ENCODE results near the gene ISCU. TPM values are rescaled to one million over a fixed set of nuclear protein-coding genes. Genes with fewer than 3 reads are reported as not detected.

ISCU gene
- total RNA-seq, 1 donor from 2014 or later, result 78.9 TPM

DNA sequence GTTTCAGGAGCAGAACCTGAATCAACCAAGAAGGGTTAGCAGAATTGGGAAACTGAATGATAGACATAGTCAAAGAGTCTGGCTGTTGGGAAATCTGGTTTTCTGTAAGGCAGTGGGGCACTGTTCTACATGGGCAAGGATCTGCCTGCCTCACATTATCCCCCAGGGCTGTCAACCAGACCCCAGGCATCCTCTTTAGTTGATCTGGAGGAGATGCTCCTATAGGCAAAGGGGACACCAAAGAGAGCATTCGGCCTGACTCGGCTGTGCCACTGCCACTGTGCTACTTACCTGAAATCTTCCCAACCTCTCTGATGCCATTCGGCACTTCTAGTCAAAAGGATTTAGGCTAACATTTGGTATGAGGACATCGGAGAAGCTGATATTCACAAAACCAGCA is 4.1 kb downstream of the ISCU start:
- H3K27me3 ChIP-seq, result no peaks in the 10 kb centered on the region
- peaks cover 21% of the 10 kb centered on the region for H3F3A ChIP-seq (ENCODE audit: low read depth)
- no peak overlapping the region for H3K4me3 ChIP-seq
- Mint-ChIP-seq H3K36me3 (peaks cover 13% of the 10 kb centered on the region), H3K4me3 (no peak overlapping the region), H3K27me3 (ENCODE audit: insufficient read depth, low read depth) (peaks cover 5% of the 10 kb centered on the region), H3K27ac (no peak overlapping the region), H3K4me1 (peaks cover 11% of the 10 kb centered on the region), H3K9me3 (no peaks in the 10 kb centered on the region)
- TF ChIP-seq EZH2 (IDR thresholded peaks at IDR 0.05) (no peak), EZH2phosphoT487 (IDR thresholded peaks at IDR 0.05) (no peak)
- TF ChIP-seq, protein P1, sequence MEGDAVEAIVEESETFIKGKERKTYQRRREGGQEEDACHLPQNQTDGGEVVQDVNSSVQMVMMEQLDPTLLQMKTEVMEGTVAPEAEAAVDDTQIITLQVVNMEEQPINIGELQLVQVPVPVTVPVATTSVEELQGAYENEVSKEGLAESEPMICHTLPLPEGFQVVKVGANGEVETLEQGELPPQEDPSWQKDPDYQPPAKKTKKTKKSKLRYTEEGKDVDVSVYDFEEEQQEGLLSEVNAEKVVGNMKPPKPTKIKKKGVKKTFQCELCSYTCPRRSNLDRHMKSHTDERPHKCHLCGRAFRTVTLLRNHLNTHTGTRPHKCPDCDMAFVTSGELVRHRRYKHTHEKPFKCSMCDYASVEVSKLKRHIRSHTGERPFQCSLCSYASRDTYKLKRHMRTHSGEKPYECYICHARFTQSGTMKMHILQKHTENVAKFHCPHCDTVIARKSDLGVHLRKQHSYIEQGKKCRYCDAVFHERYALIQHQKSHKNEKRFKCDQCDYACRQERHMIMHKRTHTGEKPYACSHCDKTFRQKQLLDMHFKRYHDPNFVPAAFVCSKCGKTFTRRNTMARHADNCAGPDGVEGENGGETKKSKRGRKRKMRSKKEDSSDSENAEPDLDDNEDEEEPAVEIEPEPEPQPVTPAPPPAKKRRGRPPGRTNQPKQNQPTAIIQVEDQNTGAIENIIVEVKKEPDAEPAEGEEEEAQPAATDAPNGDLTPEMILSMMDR (IDR thresholded peaks at IDR 0.05), result no peak
- no peaks in the 10 kb centered on the region for H3K4me1 ChIP-seq
- DNase-seq (ENCODE audit: low spot score), result no peak
- peaks cover 20% of the 10 kb centered on the region for H3K79me2 ChIP-seq (ENCODE audit: low read depth)
- H4K20me1 ChIP-seq (ENCODE audit: low read depth), result peaks cover 5% of the 10 kb centered on the region
- H3K36me3 ChIP-seq, result peaks cover 6% of the 10 kb centered on the region
- H3K9ac ChIP-seq, result no peak overlapping the region
- no peak overlapping the region for H3K4me2 ChIP-seq
- H3K27ac ChIP-seq, result no peak overlapping the region
- no peak overlapping the region for H2AFZ ChIP-seq (replicated peaks)
- H3K9me3 ChIP-seq (ENCODE audit: low read depth), result no peaks in the 10 kb centered on the region

DNA sequence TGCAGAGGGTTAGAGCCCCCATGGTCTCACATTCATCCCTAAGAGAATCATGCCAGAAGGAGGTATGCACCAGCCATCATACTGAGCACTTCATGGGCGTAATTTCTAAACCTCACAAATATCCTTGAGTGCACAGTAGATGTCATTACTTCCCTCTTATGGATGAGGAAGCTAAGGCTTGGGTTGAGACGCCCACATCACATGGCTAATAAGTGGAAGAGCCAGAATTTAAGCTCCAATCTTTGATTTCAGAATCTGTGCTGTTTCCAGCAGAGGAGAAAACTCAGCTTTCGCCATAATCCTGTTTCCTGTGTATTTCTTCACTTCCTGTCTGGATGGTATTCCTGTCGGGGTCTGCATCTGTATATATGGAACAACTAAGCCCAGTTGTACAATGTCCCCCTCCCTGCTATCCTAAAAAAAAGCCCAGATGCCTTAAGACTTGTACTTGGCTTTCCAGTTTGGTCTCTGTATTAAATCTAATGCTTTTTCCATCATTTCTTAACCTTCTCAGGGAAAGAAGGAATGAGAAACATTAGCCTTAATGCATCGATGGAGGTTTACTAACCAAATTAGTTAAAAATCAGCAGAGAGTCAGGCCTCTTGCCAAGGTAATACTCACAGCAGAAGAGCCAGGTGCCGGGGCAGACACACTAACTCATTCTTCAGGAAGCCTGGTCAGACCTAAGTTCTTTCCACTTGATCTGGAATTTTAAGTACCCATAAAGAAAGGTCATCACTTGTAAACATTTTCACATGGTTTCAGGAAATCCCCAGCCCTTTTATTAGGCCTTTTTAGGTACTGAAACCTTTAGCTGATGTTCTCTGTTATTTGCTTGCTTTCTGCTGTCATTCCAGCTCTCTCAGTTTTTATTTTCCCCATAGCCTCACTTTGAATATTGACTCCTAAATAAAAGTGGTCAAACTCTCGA is 5.3 kb downstream of the ISCU start:
- no peaks in the 10 kb centered on the region for H3K4me1 ChIP-seq
- H3K4me1 Mint-ChIP-seq, result peaks cover 11% of the 10 kb centered on the region
- H3K27ac Mint-ChIP-seq, result no peak overlapping the region
- DNase-seq (ENCODE audit: low spot score), result no peak
- peaks cover 19% of the 10 kb centered on the region for H3K79me2 ChIP-seq (ENCODE audit: low read depth)
- H2AFZ ChIP-seq (replicated peaks), result no peak overlapping the region
- no peaks in the 10 kb centered on the region for H3K27me3 ChIP-seq
- no peaks in the 10 kb centered on the region for H3K9me3 Mint-ChIP-seq
- peaks cover 13% of the 10 kb centered on the region for H3K36me3 Mint-ChIP-seq
- H3K4me2 ChIP-seq, result no peak overlapping the region
- H3F3A ChIP-seq (ENCODE audit: low read depth), result peaks cover 13% of the 10 kb centered on the region
- TF ChIP-seq EZH2phosphoT487 (IDR thresholded peaks at IDR 0.05) (no peak), EZH2 (IDR thresholded peaks at IDR 0.05) (no peak)
- TF ChIP-seq, protein P1 (IDR thresholded peaks at IDR 0.05), result no peak
- no peak overlapping the region for H3K4me3 Mint-ChIP-seq
- peaks cover 6% of the 10 kb centered on the region for H3K36me3 ChIP-seq
- H3K9ac ChIP-seq, result no peak overlapping the region
- H3K27me3 Mint-ChIP-seq (ENCODE audit: insufficient read depth, low read depth), result peaks cover 5% of the 10 kb centered on the region
- H3K27ac ChIP-seq, result no peak overlapping the region
- H3K9me3 ChIP-seq (ENCODE audit: low read depth), result no peaks in the 10 kb centered on the region
- H3K4me3 ChIP-seq, result no peak overlapping the region
- peaks cover 5% of the 10 kb centered on the region for H4K20me1 ChIP-seq (ENCODE audit: low read depth)

DNA sequence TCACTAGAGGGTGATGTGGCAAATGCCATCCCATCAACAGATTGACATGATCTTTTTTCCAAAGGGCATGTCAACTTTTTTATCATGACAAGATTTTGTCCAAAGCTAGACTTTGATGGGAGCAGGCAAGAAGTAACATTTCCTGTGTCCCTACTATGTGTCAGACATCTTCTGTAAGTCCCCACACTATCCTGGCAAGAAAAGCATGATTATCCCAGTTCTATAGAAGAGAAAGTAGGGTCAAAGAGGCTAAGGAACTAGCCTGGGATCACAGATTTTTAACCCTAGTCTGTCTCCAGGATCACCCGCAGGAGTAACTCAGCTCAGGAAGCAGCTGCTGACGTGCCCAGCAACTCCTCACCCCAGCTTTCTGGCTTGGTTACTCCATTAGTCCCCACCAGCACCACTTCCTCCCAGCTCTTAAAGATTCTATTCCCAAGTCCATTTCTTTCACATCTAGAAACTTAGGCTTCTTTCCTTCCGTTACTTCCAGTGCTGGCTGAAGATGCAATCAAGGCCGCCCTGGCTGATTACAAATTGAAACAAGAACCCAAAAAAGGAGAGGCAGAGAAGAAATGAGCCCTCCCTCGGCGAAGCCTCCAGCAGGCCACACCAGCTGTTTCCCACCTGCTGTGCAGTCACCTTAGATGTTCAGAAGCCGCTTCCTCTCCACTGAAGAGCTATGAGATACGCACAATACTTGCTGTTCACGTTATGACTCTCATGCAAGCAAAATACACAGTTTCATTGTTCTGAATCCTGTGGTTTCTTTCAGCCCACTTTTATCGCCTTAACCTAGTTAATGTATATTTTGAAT is 6.2 kb downstream of the ISCU start:
- no peaks in the 10 kb centered on the region for H4K20me1 ChIP-seq (ENCODE audit: low read depth)
- H3K27ac ChIP-seq, result no peak overlapping the region
- no peak overlapping the region for H2AFZ ChIP-seq (replicated peaks)
- no peaks in the 10 kb centered on the region for H3K4me1 ChIP-seq
- no peak overlapping the region for H3K4me3 ChIP-seq
- Mint-ChIP-seq H3K36me3 (peaks cover 13% of the 10 kb centered on the region), H3K4me3 (no peak overlapping the region), H3K9me3 (no peaks in the 10 kb centered on the region), H3K4me1 (peaks cover 6% of the 10 kb centered on the region), H3K27me3 (ENCODE audit: insufficient read depth, low read depth) (peaks cover 5% of the 10 kb centered on the region), H3K27ac (no peak overlapping the region)
- peaks cover 10% of the 10 kb centered on the region for H3K79me2 ChIP-seq (ENCODE audit: low read depth)
- TF ChIP-seq EZH2phosphoT487 (IDR thresholded peaks at IDR 0.05) (no peak), EZH2 (IDR thresholded peaks at IDR 0.05) (no peak)
- TF ChIP-seq, protein P1 (IDR thresholded peaks at IDR 0.05), result no peak
- H3K9me3 ChIP-seq (ENCODE audit: low read depth), result no peaks in the 10 kb centered on the region
- no peak overlapping the region for H3K4me2 ChIP-seq
- H3F3A ChIP-seq (ENCODE audit: low read depth), result peaks cover 13% of the 10 kb centered on the region
- H3K36me3 ChIP-seq, result peaks cover 6% of the 10 kb centered on the region
- H3K27me3 ChIP-seq, result no peaks in the 10 kb centered on the region
- H3K9ac ChIP-seq, result no peak overlapping the region
- no peak for DNase-seq (ENCODE audit: low spot score)

All from neural progenitor cell (in vitro differentiated cells).